ENCODE results near the gene P4HA2. TPM values are rescaled to one million over a fixed set of nuclear protein-coding genes. Genes with fewer than 3 reads are reported as not detected.
A peak's percentile ranks its signal among the peaks of the same experiment; 100 is the strongest.

The P4HA2 gene
- total RNA-seq, 4 donors from 2014 or later = 22.1 to 53.5 (median 32.7) TPM

- no peak for TF ChIP-seq EP300 (IDR thresholded peaks at IDR 0.05; ENCODE audit: low read depth)
- TF ChIP-seq POLR2AphosphoS5 (IDR thresholded peaks at IDR 0.05) = no peak
- no peak for TF ChIP-seq CTCF (IDR thresholded peaks at IDR 0.05)
- no peak for TF ChIP-seq POLR2A (IDR thresholded peaks at IDR 0.05)
- DNase-seq = no peak
- H3K4me1 ChIP-seq = peaks cover 24 to 50% (median 38%) of the 10 kb centered on the region in 4 donors
- in situ Hi-C loops (cut with MboI; ENCODE audit: low pct_ligation_motif_present in 1 of 4, low pct_unique_long_range_greater_than_20kb in 1 of 4, low sequenced_read_pairs in 3 of 4) = no loop called here
- H3K27ac ChIP-seq = peak overlapping the region; percentile 77 to 95 (median 80)
- H3K4me3 ChIP-seq = no peak overlapping the region
- WGBS, 2 donors (ENCODE audit: low coverage in 1 of 2) = 81 to 92% methylated on average over 2 to 3 of the region's 3 CpGs
- H3K36me3 ChIP-seq = no peaks in the 10 kb centered on the region
- intact Hi-C loops (cut with DNase I; ENCODE audit: low total_unique reads) = no loop called here
- H3K27me3 ChIP-seq = no peaks in the 10 kb centered on the region
- no peaks in the 10 kb centered on the region for H3K9me3 ChIP-seq
Measured at GRCh38 chr5:132222649-132223038, 5.0 kb downstream of the P4HA2 start.

GRCh38 chr5:132221781-132222648 is 5.6 kb downstream of the P4HA2 start:
- Histone ChIP-seq H3K9me3 (no peaks in the 10 kb centered on the region), H3K27ac (peak overlapping the region; percentile 77 to 95 (median 80)), H3K4me1 (peaks cover 24 to 49% (median 38%) of the 10 kb centered on the region in 4 donors), H3K4me3 (no peak overlapping the region), H3K27me3 (no peaks in the 10 kb centered on the region), H3K36me3 (peaks cover 0 to 6% (median 0%) of the 10 kb centered on the region in 4 donors)
- WGBS, 2 donors (ENCODE audit: low coverage in 1 of 2) = 75% methylated on average over 2 to 7 of the region's 7 CpGs
- in situ Hi-C loops (cut with MboI; ENCODE audit: low pct_ligation_motif_present in 1 of 4, low pct_unique_long_range_greater_than_20kb in 1 of 4, low sequenced_read_pairs in 3 of 4) = no loop called here
- DNase-seq = peak; percentile 42
- TF ChIP-seq POLR2AphosphoS5 (IDR thresholded peaks at IDR 0.05) (peak; percentile 51 to 72 (median 68)), CTCF (IDR thresholded peaks at IDR 0.05) (no peak), POLR2A (IDR thresholded peaks at IDR 0.05) (no peak)
- intact Hi-C loops (cut with DNase I; ENCODE audit: low total_unique reads) = no loop called here

- H3K4me1 ChIP-seq = peaks cover 9 to 34% (median 26%) of the 10 kb centered on the region in 4 donors
- no peaks in the 10 kb centered on the region for H3K27me3 ChIP-seq
- WGBS, 2 donors (ENCODE audit: low coverage in 1 of 2) = 87 to 100% methylated on average over 1 to 2 of the region's 2 CpGs
- DNase-seq = no peak
- H3K9me3 ChIP-seq = no peaks in the 10 kb centered on the region
- TF ChIP-seq POLR2AphosphoS5 (IDR thresholded peaks at IDR 0.05) (no peak), CTCF (IDR thresholded peaks at IDR 0.05) (no peak), POLR2A (IDR thresholded peaks at IDR 0.05) (no peak), EP300 (IDR thresholded peaks at IDR 0.05; ENCODE audit: low read depth) (no peak)
- intact Hi-C loops (cut with DNase I; ENCODE audit: low total_unique reads) = no loop called here
- no peak overlapping the region for H3K4me3 ChIP-seq
- peaks cover 0 to 7% (median 0%) of the 10 kb centered on the region in 4 donors for H3K36me3 ChIP-seq
- in situ Hi-C loops (cut with MboI; ENCODE audit: low pct_ligation_motif_present in 1 of 4, low pct_unique_long_range_greater_than_20kb in 1 of 4, low sequenced_read_pairs in 3 of 4) = no loop called here
- H3K27ac ChIP-seq = peak overlapping the region; percentile 77 to 95 (median 80)
Measured at GRCh38 chr5:132220491-132220890, 7.2 kb downstream of the P4HA2 start.

GRCh38 chr5:132219981-132220380 is 7.7 kb downstream of the P4HA2 start:
- TF ChIP-seq CTCF (IDR thresholded peaks at IDR 0.05) = no peak
- TF ChIP-seq EP300 (IDR thresholded peaks at IDR 0.05; ENCODE audit: low read depth) = no peak
- TF ChIP-seq POLR2AphosphoS5 (IDR thresholded peaks at IDR 0.05) = no peak
- TF ChIP-seq POLR2A (IDR thresholded peaks at IDR 0.05) = no peak
- Histone ChIP-seq H3K4me3 (no peak overlapping the region), H3K36me3 (peaks cover 0 to 7% (median 0%) of the 10 kb centered on the region in 4 donors), H3K4me1 (peaks cover 5 to 30% (median 24%) of the 10 kb centered on the region in 4 donors), H3K27me3 (no peaks in the 10 kb centered on the region), H3K9me3 (no peaks in the 10 kb centered on the region), H3K27ac (peak overlapping the region in 3 of 4 donors; percentile 77 to 81 (median 80))
- DNase-seq = no peak
- WGBS, 2 donors (ENCODE audit: low coverage in 1 of 2) = 80 to 94% methylated on average over 1 of the region's 1 CpG
- in situ Hi-C loops (cut with MboI; ENCODE audit: low pct_ligation_motif_present in 1 of 4, low pct_unique_long_range_greater_than_20kb in 1 of 4, low sequenced_read_pairs in 3 of 4) = no loop called here
- intact Hi-C loops (cut with DNase I; ENCODE audit: low total_unique reads) = no loop called here
